HEK293 (cell line): ENCODE measurements around the gene FOXE3.

Experiments used
- HOXC10 ChIP-seq: sonication (generic); formaldehyde crosslinking; IDR thresholded peaks from 2 replicates; pipeline ENCODE4 v1.8.1; 2023; ENCODE audit warnings: mild to moderate bottlenecking, missing genetic modification reagents
- HOXD13 ChIP-seq: sonication (generic); formaldehyde crosslinking; IDR thresholded peaks from 2 replicates; pipeline ENCODE4 v1.8.0; 2022; ENCODE audit warnings: missing genetic modification reagents, borderline replicate concordance
- KLF16 ChIP-seq: fragments of 450-650 bp; formaldehyde crosslinking; IDR thresholded peaks from 2 replicates; pipeline ENCODE4 v1.5.1; 2017; ENCODE audit warnings: missing biosample characterization, missing genetic modification characterization
- MYNN ChIP-seq: fragments of 450-650 bp; formaldehyde crosslinking; IDR thresholded peaks from 2 replicates; pipeline ENCODE4 v1.5.1; 2016; ENCODE audit warnings: missing biosample characterization, missing genetic modification characterization, borderline replicate concordance
- OSR2 ChIP-seq: fragments of 450-650 bp; formaldehyde crosslinking; IDR thresholded peaks from 2 replicates; pipeline ENCODE4 v1.5.1; 2016; ENCODE audit warnings: missing biosample characterization, missing genetic modification characterization
- SP7 ChIP-seq: fragments of 450-650 bp; formaldehyde crosslinking; IDR thresholded peaks from 2 replicates; pipeline ENCODE4 v1.5.1; 2016; ENCODE audit warnings: missing biosample characterization, missing genetic modification characterization
- YY2 ChIP-seq: fragments of 450-650 bp; formaldehyde crosslinking; IDR thresholded peaks from 2 replicates; pipeline ENCODE4 v1.5.1; 2016; ENCODE audit warnings: missing biosample characterization, missing genetic modification characterization
- ZBTB7A ChIP-seq: fragments of 450-650 bp; formaldehyde crosslinking; IDR thresholded peaks from 2 replicates; pipeline ENCODE4 v1.5.1; 2016; ENCODE audit warnings: low read depth, missing biosample characterization, missing genetic modification characterization
- ZFP3 ChIP-seq: fragments of 450-650 bp; formaldehyde crosslinking; IDR thresholded peaks from 2 replicates; pipeline ENCODE4 v1.5.1; 2016; ENCODE audit warnings: low read depth, missing biosample characterization, missing genetic modification characterization
- ZNF121 ChIP-seq: fragments of 450-650 bp; formaldehyde crosslinking; IDR thresholded peaks from 2 replicates; pipeline ENCODE4 v1.5.1; 2016; ENCODE audit warnings: missing biosample characterization, missing genetic modification characterization
- ZNF174 ChIP-seq: fragments of 450-650 bp; formaldehyde crosslinking; IDR thresholded peaks from 2 replicates; pipeline ENCODE4 v1.5.0; 2017; ENCODE audit warnings: missing biosample characterization, mild to moderate bottlenecking, missing genetic modification characterization
- ZNF202 ChIP-seq: fragments of 450-650 bp; formaldehyde crosslinking; IDR thresholded peaks from 2 replicates; pipeline ENCODE4 v1.5.1; 2016; ENCODE audit warnings: missing biosample characterization, missing genetic modification characterization, borderline replicate concordance
- ZNF214 ChIP-seq: fragments of 450-650 bp; formaldehyde crosslinking; IDR thresholded peaks from 2 replicates; pipeline ENCODE4 v1.5.1; 2017; ENCODE audit warnings: missing biosample characterization, mild to moderate bottlenecking, missing genetic modification characterization, borderline replicate concordance
- ZNF221 ChIP-seq: fragments of 450-650 bp; formaldehyde crosslinking; IDR thresholded peaks from 2 replicates; pipeline ENCODE4 v1.5.1; 2017; ENCODE audit warnings: missing biosample characterization, missing genetic modification characterization, borderline replicate concordance
- ZNF23 ChIP-seq: fragments of 450-650 bp; formaldehyde crosslinking; IDR thresholded peaks from 2 replicates; pipeline ENCODE4 v1.5.1; 2016; ENCODE audit warnings: missing biosample characterization, missing genetic modification characterization, borderline replicate concordance
- ZNF311 ChIP-seq: fragments of 450-650 bp; formaldehyde crosslinking; IDR thresholded peaks from 2 replicates; pipeline ENCODE4 v1.5.1; 2017; ENCODE audit warnings: missing biosample characterization, missing genetic modification characterization, borderline replicate concordance
- ZNF394 ChIP-seq: fragments of 450-650 bp; formaldehyde crosslinking; IDR thresholded peaks from 2 replicates; pipeline ENCODE4 v1.5.1; 2016; ENCODE audit warnings: missing biosample characterization, missing genetic modification characterization, mild to moderate bottlenecking, moderate library complexity, borderline replicate concordance
- ZNF404 ChIP-seq: fragments of 450-650 bp; formaldehyde crosslinking; IDR thresholded peaks from 2 replicates; pipeline ENCODE4 v1.5.1; 2017; ENCODE audit warnings: missing biosample characterization, missing genetic modification characterization
- ZNF426 ChIP-seq: fragments of 450-650 bp; formaldehyde crosslinking; IDR thresholded peaks from 2 replicates; pipeline ENCODE4 v1.5.1; 2017; ENCODE audit warnings: missing biosample characterization, missing genetic modification characterization, mild to moderate bottlenecking, inconsistent platforms, moderate library complexity
- ZNF48 ChIP-seq: fragments of 450-650 bp; formaldehyde crosslinking; IDR thresholded peaks from 2 replicates; pipeline ENCODE4 v1.5.1; 2016; ENCODE audit warnings: missing biosample characterization, missing genetic modification characterization
- ZNF571 ChIP-seq: fragments of 450-650 bp; formaldehyde crosslinking; IDR thresholded peaks from 2 replicates; pipeline ENCODE4 v1.5.0; 2017; ENCODE audit warnings: missing biosample characterization, missing genetic modification characterization
- ZNF585B ChIP-seq: fragments of 450-650 bp; formaldehyde crosslinking; IDR thresholded peaks from 2 replicates; pipeline ENCODE4 v1.5.1; 2016; ENCODE audit warnings: missing biosample characterization, missing genetic modification characterization
- ZNF600 ChIP-seq: fragments of 450-650 bp; formaldehyde crosslinking; IDR thresholded peaks from 2 replicates; pipeline ENCODE4 v1.5.1; 2016; ENCODE audit warnings: missing biosample characterization, missing genetic modification characterization
- ZNF654 ChIP-seq: fragments of 450-650 bp; formaldehyde crosslinking; IDR thresholded peaks from 2 replicates; pipeline ENCODE4 v1.5.1; 2016; ENCODE audit warnings: low read depth, missing biosample characterization, missing genetic modification characterization
- ZNF76 ChIP-seq: fragments of 450-650 bp; formaldehyde crosslinking; IDR thresholded peaks from 2 replicates; pipeline ENCODE4; 2016; ENCODE audit warnings: low read depth, missing biosample characterization, missing genetic modification characterization, borderline replicate concordance
- ZNF777 ChIP-seq: fragments of 450-650 bp; formaldehyde crosslinking; IDR thresholded peaks from 2 replicates; pipeline ENCODE4 v1.5.1; 2017; ENCODE audit warnings: missing biosample characterization, missing genetic modification characterization, borderline replicate concordance
- ZNF830 ChIP-seq: fragments of 450-650 bp; IDR thresholded peaks from 2 replicates; pipeline ENCODE4 v1.5.0; 2018; ENCODE audit warnings: missing biosample characterization, missing genetic modification characterization, low read depth, mild to moderate bottlenecking, moderate library complexity
- ZXDB ChIP-seq: fragments of 450-650 bp; formaldehyde crosslinking; IDR thresholded peaks from 2 replicates; pipeline ENCODE4 v1.5.1; 2016; ENCODE audit warnings: missing biosample characterization, missing genetic modification characterization
- TF ChIP-seq, protein P1 (sequence below): fragments of 450-650 bp; formaldehyde crosslinking; IDR thresholded peaks from 2 replicates; pipeline ENCODE4 v1.5.1; 2016; ENCODE audit warnings: missing biosample characterization, missing genetic modification characterization
- TF ChIP-seq, protein P2 (sequence below): fragments of 450-650 bp; formaldehyde crosslinking; IDR thresholded peaks from 2 replicates; pipeline ENCODE4 v1.5.1; 2016; ENCODE audit warnings: missing biosample characterization, missing genetic modification characterization
- TF ChIP-seq, protein P3 (sequence below): fragments of 450-650 bp; formaldehyde crosslinking; IDR thresholded peaks from 2 replicates; pipeline ENCODE4 v1.5.1; 2016; ENCODE audit warnings: missing biosample characterization, missing genetic modification characterization
- TF ChIP-seq, protein P4 (sequence below): fragments of 450-650 bp; formaldehyde crosslinking; IDR thresholded peaks from 2 replicates; pipeline ENCODE4 v1.5.1; 2016; ENCODE audit warnings: missing biosample characterization, missing genetic modification characterization
- TF ChIP-seq, protein P5 (sequence below): fragments of 450-650 bp; formaldehyde crosslinking; IDR thresholded peaks from 2 replicates; pipeline ENCODE4 v1.5.1; 2017; ENCODE audit warnings: missing biosample characterization, missing genetic modification characterization

The FOXE3 gene

DNA sequence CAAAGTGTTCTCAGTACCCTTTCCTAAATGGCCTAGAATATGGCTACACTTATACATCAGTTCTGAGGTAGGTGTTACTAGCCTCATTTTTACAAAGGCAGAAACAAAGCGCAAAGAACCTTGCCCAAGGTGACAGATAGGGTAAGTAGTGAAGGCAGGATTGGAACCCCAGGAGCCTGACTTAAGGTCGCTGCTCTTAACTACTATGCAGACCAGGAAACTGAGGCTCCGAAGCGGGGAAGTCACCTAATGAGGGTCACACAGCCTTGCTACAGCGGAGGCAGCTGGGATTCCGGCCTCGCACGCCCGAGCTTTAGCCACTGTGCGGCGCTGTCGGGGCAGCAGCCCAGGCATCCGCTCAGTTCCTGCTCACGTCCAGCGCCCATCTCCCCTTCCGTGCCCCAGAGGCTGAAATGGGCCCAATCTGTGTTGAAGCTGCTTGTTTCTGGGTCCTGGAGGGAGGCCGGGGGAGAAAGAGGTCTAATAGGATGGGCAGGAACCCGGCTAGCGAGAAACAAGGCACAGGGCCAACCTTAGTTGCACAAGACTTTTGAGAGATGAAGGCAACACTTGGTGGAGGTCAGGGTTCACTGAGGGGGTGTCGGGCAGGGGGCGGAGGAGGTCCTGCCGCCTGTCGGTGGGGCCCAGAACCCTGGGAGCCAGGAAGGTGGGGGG is 20.4 kb downstream of the FOXE3 start (continued):
- TF ChIP-seq, protein P1, sequence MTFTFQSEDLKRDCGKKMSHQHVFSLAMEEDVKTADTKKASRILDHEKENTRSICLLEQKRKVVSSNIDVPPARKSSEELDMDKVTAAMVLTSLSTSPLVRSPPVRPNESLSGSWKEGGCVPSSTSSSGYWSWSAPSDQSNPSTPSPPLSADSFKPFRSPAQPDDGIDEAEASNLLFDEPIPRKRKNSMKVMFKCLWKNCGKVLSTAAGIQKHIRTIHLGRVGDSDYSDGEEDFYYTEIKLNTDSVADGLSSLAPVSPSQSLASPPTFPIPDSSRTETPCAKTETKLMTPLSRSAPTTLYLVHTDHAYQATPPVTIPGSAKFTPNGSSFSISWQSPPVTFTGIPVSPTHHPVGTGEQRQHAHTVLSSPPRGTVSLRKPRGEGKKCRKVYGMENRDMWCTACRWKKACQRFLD (tag by site-specific recombination), result no peak
- peak; percentile 70; the same call in 1 of the 2 replicates for TF ChIP-seq ZNF76 (tag by site-specific recombination)
- peak; percentile 50 for TF ChIP-seq ZNF600 (tag by site-specific recombination)
- TF ChIP-seq, protein P2, sequence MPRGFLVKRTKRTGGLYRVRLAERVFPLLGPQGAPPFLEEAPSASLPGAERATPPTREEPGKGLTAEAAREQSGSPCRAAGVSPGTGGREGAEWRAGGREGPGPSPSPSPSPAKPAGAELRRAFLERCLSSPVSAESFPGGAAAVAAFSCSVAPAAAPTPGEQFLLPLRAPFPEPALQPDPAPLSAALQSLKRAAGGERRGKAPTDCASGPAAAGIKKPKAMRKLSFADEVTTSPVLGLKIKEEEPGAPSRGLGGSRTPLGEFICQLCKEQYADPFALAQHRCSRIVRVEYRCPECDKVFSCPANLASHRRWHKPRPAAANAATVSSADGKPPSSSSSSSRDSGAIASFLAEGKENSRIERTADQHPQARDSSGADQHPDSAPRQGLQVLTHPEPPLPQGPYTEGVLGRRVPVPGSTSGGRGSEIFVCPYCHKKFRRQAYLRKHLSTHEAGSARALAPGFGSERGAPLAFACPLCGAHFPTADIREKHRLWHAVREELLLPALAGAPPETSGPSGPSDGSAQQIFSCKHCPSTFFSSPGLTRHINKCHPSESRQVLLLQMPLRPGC (tag by site-specific recombination), result no peak
- TF ChIP-seq, protein P3, sequence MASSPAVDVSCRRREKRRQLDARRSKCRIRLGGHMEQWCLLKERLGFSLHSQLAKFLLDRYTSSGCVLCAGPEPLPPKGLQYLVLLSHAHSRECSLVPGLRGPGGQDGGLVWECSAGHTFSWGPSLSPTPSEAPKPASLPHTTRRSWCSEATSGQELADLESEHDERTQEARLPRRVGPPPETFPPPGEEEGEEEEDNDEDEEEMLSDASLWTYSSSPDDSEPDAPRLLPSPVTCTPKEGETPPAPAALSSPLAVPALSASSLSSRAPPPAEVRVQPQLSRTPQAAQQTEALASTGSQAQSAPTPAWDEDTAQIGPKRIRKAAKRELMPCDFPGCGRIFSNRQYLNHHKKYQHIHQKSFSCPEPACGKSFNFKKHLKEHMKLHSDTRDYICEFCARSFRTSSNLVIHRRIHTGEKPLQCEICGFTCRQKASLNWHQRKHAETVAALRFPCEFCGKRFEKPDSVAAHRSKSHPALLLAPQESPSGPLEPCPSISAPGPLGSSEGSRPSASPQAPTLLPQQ (tag by site-specific recombination), result peak; percentile 95
- TF ChIP-seq, protein P4, sequence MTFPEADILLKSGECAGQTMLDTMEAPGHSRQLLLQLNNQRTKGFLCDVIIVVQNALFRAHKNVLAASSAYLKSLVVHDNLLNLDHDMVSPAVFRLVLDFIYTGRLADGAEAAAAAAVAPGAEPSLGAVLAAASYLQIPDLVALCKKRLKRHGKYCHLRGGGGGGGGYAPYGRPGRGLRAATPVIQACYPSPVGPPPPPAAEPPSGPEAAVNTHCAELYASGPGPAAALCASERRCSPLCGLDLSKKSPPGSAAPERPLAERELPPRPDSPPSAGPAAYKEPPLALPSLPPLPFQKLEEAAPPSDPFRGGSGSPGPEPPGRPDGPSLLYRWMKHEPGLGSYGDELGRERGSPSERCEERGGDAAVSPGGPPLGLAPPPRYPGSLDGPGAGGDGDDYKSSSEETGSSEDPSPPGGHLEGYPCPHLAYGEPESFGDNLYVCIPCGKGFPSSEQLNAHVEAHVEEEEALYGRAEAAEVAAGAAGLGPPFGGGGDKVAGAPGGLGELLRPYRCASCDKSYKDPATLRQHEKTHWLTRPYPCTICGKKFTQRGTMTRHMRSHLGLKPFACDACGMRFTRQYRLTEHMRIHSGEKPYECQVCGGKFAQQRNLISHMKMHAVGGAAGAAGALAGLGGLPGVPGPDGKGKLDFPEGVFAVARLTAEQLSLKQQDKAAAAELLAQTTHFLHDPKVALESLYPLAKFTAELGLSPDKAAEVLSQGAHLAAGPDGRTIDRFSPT (tag by site-specific recombination), result peak; percentile 66; the same call in 1 of the 2 replicates
- no peak for TF ChIP-seq HOXC10 (CRISPR knock-in tag)
- peak; percentile 72; the same call in 1 of the 2 replicates for TF ChIP-seq ZNF777 (tag by site-specific recombination)
- no peak for TF ChIP-seq ZNF426 (tag by site-specific recombination)
- no peak for TF ChIP-seq ZNF571 (tag by site-specific recombination)
- no peak for TF ChIP-seq OSR2 (tag by site-specific recombination)
- TF ChIP-seq ZFP3 (tag by site-specific recombination), result no peak
- no peak for TF ChIP-seq ZNF214 (tag by site-specific recombination)
- no peak for TF ChIP-seq YY2
- TF ChIP-seq HOXD13 (CRISPR knock-in tag), result no peak
- no peak for TF ChIP-seq ZNF830 (tag by site-specific recombination)
- TF ChIP-seq ZNF654 (tag by site-specific recombination), result peak; percentile 80
- no peak for TF ChIP-seq ZNF311 (tag by site-specific recombination)
- no peak for TF ChIP-seq ZNF23 (tag by site-specific recombination)
- no peak for TF ChIP-seq ZNF202
- TF ChIP-seq ZBTB7A (tag by site-specific recombination), result peak; percentile 49; the same call in 1 of the 2 replicates
- no peak for TF ChIP-seq ZNF404 (tag by site-specific recombination)
- no peak; the same call in 1 of the 2 replicates for TF ChIP-seq ZNF394
- TF ChIP-seq ZNF48 (tag by site-specific recombination), result no peak
- peak; percentile 62; the same call in 1 of the 2 replicates for TF ChIP-seq ZNF121 (tag by site-specific recombination)
- TF ChIP-seq ZNF585B (tag by site-specific recombination), result no peak
- no peak for TF ChIP-seq ZNF221
- no peak for TF ChIP-seq ZNF174 (tag by site-specific recombination)
- TF ChIP-seq MYNN (tag by site-specific recombination), result no peak
- peak; percentile 58 for TF ChIP-seq SP7 (tag by site-specific recombination)
- TF ChIP-seq ZXDB, result peak; percentile 54; the same call in 1 of the 2 replicates
- peak; percentile 44; the same call in 1 of the 2 replicates for TF ChIP-seq KLF16 (tag by site-specific recombination)
- TF ChIP-seq, protein P5, sequence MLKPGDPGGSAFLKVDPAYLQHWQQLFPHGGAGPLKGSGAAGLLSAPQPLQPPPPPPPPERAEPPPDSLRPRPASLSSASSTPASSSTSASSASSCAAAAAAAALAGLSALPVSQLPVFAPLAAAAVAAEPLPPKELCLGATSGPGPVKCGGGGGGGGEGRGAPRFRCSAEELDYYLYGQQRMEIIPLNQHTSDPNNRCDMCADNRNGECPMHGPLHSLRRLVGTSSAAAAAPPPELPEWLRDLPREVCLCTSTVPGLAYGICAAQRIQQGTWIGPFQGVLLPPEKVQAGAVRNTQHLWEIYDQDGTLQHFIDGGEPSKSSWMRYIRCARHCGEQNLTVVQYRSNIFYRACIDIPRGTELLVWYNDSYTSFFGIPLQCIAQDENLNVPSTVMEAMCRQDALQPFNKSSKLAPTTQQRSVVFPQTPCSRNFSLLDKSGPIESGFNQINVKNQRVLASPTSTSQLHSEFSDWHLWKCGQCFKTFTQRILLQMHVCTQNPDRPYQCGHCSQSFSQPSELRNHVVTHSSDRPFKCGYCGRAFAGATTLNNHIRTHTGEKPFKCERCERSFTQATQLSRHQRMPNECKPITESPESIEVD (tag by site-specific recombination), result no peak
